ENCODE results near the gene TCF4. TPM values are rescaled to one million over a fixed set of nuclear protein-coding genes. Genes with fewer than 3 reads are reported as not detected.

TCF4 gene
- total RNA-seq, 2 donors from 2014 or later: 31.6 to 34.0 TPM

DNA sequence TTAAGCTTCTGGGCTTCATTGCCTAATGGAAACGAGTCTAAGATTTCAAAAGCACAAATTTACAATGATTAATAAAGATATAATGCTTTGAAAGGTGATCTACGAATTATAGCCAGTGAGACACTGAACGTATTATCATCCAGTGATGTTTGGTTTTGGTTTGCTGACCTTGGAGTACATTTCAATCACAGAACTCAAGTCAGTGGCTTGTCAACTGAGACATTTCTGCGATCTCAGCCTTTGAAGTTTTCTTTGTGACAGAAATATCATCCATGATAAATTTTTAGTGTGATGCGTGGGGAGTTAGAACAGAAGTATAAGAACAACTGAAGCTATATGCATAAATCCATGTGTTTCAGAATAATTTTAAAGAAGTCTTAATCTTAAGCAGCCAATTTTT is 263.8 kb downstream of the TCF4 start:
- ATAC-seq: no peak
- TF ChIP-seq, protein P1, sequence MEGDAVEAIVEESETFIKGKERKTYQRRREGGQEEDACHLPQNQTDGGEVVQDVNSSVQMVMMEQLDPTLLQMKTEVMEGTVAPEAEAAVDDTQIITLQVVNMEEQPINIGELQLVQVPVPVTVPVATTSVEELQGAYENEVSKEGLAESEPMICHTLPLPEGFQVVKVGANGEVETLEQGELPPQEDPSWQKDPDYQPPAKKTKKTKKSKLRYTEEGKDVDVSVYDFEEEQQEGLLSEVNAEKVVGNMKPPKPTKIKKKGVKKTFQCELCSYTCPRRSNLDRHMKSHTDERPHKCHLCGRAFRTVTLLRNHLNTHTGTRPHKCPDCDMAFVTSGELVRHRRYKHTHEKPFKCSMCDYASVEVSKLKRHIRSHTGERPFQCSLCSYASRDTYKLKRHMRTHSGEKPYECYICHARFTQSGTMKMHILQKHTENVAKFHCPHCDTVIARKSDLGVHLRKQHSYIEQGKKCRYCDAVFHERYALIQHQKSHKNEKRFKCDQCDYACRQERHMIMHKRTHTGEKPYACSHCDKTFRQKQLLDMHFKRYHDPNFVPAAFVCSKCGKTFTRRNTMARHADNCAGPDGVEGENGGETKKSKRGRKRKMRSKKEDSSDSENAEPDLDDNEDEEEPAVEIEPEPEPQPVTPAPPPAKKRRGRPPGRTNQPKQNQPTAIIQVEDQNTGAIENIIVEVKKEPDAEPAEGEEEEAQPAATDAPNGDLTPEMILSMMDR (IDR thresholded peaks at IDR 0.05): no peak
- TF ChIP-seq POLR2A (IDR thresholded peaks at IDR 0.05): no peak
- no peak overlapping the region for H3K4me3 ChIP-seq
- DNase-seq: no peak
- no peaks in the 10 kb centered on the region for H3K36me3 ChIP-seq (replicated peaks in 1 of 2; ENCODE audit: insufficient read depth in 1 of 2, low read depth in 2 of 2)
- peaks cover 15% of the 10 kb centered on the region for H3K4me1 ChIP-seq
- no peaks in the 10 kb centered on the region for H3K27me3 ChIP-seq
- no peaks in the 10 kb centered on the region for H3K9me3 ChIP-seq
- WGBS, 2 donors: 71 to 78% methylated on average over 5 of the region's 5 CpGs
- no peak overlapping the region for H3K27ac ChIP-seq
- intact Hi-C loops (cut with DNase I): no loop called here

DNA sequence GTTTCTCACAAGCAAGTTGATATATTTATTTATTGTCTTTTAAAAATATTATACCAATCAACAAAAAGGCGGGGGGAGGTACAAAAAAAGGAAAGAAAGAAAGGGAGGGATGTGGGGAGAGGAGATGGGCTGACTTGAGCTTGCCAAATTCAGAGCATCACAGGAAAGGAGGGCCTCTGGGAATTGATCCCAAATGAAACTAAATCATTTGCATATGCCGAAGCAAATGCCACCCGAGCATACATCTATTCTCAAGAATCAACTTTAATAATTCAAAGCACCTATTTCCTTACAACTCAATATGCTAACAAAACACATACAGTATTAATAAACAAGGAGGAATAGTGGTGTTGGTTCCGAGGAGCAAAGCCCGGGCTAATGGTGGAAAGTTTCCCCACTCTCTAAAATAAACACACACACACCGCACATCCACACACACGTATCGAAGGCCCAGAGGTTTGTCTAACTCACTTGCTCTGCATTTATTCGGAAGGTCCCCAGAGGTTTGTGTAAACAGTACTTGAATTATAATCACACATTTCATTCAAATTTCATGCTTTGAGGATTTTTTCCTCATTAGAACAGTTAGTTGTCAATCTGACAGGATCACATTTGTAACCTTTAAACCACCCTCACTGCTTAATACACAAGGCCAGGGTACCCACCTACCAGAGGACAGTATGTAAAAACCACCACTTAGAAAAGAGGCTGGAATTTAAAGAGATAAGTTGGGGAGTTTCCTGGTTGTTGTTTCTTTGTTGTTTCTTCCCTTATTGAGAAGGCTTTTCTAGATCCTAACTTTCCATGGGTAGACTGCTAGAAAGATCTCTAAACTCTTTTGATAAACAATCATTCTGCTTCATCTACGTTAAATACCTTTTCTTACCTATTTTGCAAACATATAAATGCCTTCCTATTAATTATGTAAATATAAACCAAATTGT is 264.7 kb downstream of the TCF4 start:
- DNase-seq (no peak), ATAC-seq (no peak)
- Histone ChIP-seq H3K36me3 (replicated peaks in 1 of 2; ENCODE audit: insufficient read depth in 1 of 2, low read depth in 2 of 2) (no peaks in the 10 kb centered on the region), H3K27me3 (no peaks in the 10 kb centered on the region), H3K9me3 (no peaks in the 10 kb centered on the region), H3K27ac (peak overlapping the region in 1 of 4 donors; percentile 75), H3K4me1 (peaks cover 15% of the 10 kb centered on the region), H3K4me3 (no peak overlapping the region)
- intact Hi-C loops (cut with DNase I): no loop called here
- no peak for TF ChIP-seq POLR2A (IDR thresholded peaks at IDR 0.05)
- TF ChIP-seq, protein P1 (IDR thresholded peaks at IDR 0.05): no peak
- WGBS, 2 donors: 73 to 76% methylated on average over 10 of the region's 10 CpGs

DNA sequence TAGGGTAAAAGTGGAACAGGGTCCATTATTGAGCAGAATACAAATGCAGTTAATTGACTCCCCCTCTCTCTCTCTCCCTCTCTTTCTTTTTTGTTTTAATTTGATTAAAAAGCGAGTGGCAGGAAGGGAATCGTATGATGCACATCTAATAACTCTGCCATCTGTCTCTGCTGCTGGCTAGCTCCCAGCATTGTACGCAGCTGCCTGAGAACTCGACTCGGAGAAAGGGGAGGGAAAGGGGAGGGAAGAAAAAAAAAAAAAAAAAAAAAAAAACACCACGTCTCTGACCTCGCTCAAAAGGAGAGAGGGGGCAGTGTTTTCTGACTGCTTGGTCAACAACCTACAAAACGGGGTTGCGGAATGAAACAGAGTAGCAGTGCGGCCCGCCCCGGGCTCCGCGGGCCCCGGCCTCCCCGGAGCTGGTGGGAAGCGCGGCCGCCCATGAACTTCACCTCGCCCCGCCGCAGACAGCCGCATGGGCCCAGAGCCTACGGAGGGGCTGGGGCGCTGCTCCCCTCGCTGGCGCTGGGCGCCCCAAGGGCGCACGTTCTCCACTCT is 265.7 kb downstream of the TCF4 start:
- DNase-seq (peak; percentile 60 to 81 (median 72)), ATAC-seq (peak; percentile 79)
- 5 to 8% methylated on average over 26 to 30 of the region's 30 CpGs for WGBS, 2 donors
- peak overlapping the region in 1 of 2 donors; percentile 22 for H3K4me3 ChIP-seq
- H3K27me3 ChIP-seq: no peaks in the 10 kb centered on the region
- TF ChIP-seq, protein P1 (IDR thresholded peaks at IDR 0.05): no peak
- TF ChIP-seq POLR2A (IDR thresholded peaks at IDR 0.05): peak in 2 of 3 donors; percentile 20 to 50
- H3K27ac ChIP-seq: peak overlapping the region in 3 of 4 donors; percentile 0 to 75 (median 69)
- no peaks in the 10 kb centered on the region for H3K36me3 ChIP-seq (replicated peaks in 1 of 2; ENCODE audit: insufficient read depth in 1 of 2, low read depth in 2 of 2)
- intact Hi-C loops (cut with DNase I): no loop called here
- H3K9me3 ChIP-seq: no peaks in the 10 kb centered on the region
- H3K4me1 ChIP-seq: peaks cover 10% of the 10 kb centered on the region

DNA sequence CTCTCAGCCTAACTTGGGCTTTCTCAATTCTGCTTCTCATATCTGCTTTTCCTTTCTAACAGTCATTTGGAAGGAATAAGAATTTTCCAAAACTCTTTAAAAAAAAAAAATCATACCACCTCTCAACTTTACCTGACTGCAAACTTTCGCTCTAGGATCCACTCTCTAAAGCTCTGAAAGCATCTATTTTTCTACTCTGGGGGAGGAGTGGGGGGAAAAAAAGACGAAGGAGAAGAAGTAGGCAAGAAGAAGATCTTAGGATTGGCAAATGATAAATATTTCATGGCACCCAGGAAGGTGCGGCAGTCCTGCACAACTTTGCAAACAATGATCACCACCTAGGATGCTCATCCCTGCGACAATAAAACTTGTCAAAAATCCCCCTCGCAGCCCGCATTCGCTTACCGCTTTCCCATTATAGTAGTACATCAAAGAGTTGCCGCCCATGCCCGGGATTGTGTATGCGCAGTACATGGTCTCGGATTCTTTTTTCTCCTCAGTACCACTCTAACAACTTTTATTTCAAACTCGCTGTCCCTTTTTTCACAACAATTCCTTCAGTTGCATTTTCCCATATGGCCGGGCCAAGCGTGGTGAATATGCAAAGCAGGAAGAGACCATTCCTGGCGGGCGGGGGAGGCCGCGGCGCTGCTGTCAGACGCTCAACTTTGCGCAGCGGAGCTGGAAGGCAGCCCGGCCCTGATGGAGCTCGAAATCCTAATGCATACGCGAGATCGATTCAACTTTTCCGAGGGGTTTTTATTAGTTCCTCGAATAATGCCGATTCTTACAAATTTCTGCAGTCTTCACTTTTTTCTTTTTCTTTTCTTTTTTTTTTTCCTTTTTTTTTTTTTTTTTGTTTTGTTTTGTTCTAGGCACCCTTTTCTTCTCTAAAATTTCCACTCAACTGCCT is 266.5 kb downstream of the TCF4 start:
- Histone ChIP-seq H3K4me1 (peaks cover 8% of the 10 kb centered on the region), H3K27me3 (no peaks in the 10 kb centered on the region), H3K4me3 (peak overlapping the region in 1 of 2 donors; percentile 22), H3K36me3 (replicated peaks in 1 of 2; ENCODE audit: insufficient read depth in 1 of 2, low read depth in 2 of 2) (no peaks in the 10 kb centered on the region), H3K27ac (peak overlapping the region in 3 of 4 donors; percentile 7 to 75 (median 69)), H3K9me3 (no peaks in the 10 kb centered on the region)
- intact Hi-C loops (cut with DNase I): no loop called here
- peak; percentile 81 for ATAC-seq
- 8 to 9% methylated on average over 31 of the region's 31 CpGs for WGBS, 2 donors
- TF ChIP-seq POLR2A (IDR thresholded peaks at IDR 0.05): no peak
- TF ChIP-seq, protein P1 (IDR thresholded peaks at IDR 0.05): no peak
- DNase-seq: peak; percentile 69 to 85 (median 80)
